SK-N-SH (cell line): ENCODE data around the gene UBE2E2. TPM values are rescaled to one million over a fixed set of nuclear protein-coding genes. Genes with fewer than 3 reads are reported as not detected.

Source experiments
- CTCF ChIA-PET: fragments of 300-600, 350-600 bp; formaldehyde crosslinking; extraction: SDS; loops from one replicate; lab custom pipeline; 2021; lab: Yijun Ruan, JAX
- POLR2A ChIA-PET: fragments of 350-600 bp; sonication (Branson Sonifier 250); formaldehyde crosslinking; extraction: SDS; loops from one replicate; lab custom pipeline; 2020; ENCODE audit warnings: antibody characterized with exemption, inconsistent platforms; lab: Yijun Ruan, JAX
- DNase-seq: peaks from one replicate; pipeline ENCODE4 v3.0.0; 2012
- H2AFZ ChIP-seq: fragments of 200-600 bp; sonication (generic); 2 replicates; pipeline ENCODE4 v1.8.1; 2016; ENCODE audit warnings: antibody characterized with exemption, mild to moderate bottlenecking, low read depth
- H3F3A ChIP-seq: fragments of 200-600 bp; sonication (generic); replicated peaks from 2 replicates; pipeline ENCODE3; 2016; ENCODE audit warnings: antibody characterized with exemption, mild to moderate bottlenecking; ENCODE audit not compliant: insufficient read depth
- H3K27ac ChIP-seq, 2 experiments: fragments of 200-500 bp in 1 of 2; fragments of 200-600 bp in 1 of 2; sonication (Bioruptor generic) in 1 of 2; sonication (generic), shearing (Covaris generic) in 1 of 2; 2 replicates each; pipeline versions ENCODE4 v1.5.1 to v1.6.1; 2014 to 2016; ENCODE audit warnings: low read depth in 2 of 2, inconsistent platforms in 1 of 2, low read length in 1 of 2, mild to moderate bottlenecking in 1 of 2, mixed read lengths in 1 of 2
- H3K27me3 ChIP-seq: fragments of 200-600 bp; sonication (generic), shearing (Covaris generic); 2 replicates; pipeline ENCODE4 v1.6.1; 2016; ENCODE audit warnings: mixed run types; ENCODE audit not compliant: insufficient read depth
- H3K36me3 ChIP-seq, 2 experiments: fragments of 200-500 bp in 1 of 2; fragments of 200-600 bp in 1 of 2; sonication (Bioruptor generic) in 1 of 2; sonication (generic) in 1 of 2; replicated peaks in 1 of 2; 2 replicates each; pipeline versions ENCODE3 to v1.5.1; 2014 to 2016; ENCODE audit warnings: low read length in 1 of 2, mild to moderate bottlenecking in 1 of 2; ENCODE audit not compliant: insufficient read depth in 2 of 2, control insufficient read depth in 1 of 2
- H3K4me1 ChIP-seq, 2 experiments: fragments of 200-500 bp in 1 of 2; fragments of 200-600 bp in 1 of 2; sonication (Bioruptor generic) in 1 of 2; sonication (generic), shearing (Covaris generic) in 1 of 2; 2 replicates each; pipeline versions ENCODE4 v1.5.1 to v1.6.1; 2014 to 2016; ENCODE audit warnings: low read depth in 1 of 2, low read length in 1 of 2, mixed run types in 1 of 2; ENCODE audit not compliant: insufficient read depth in 2 of 2, control insufficient read depth in 1 of 2
- H3K4me2 ChIP-seq: fragments of 200-600 bp; sonication (generic), shearing (Covaris generic); 2 replicates; pipeline ENCODE4 v1.6.1; 2017; ENCODE audit warnings: mixed run types
- H3K4me3 ChIP-seq, 2 experiments: fragments of 200-500 bp in 1 of 2; fragments of 200-600 bp in 1 of 2; sonication (Bioruptor generic) in 1 of 2; sonication (generic), shearing (Covaris generic) in 1 of 2; 2 replicates each; pipeline versions ENCODE4 v1.5.1 to v1.8.1; 2014 to 2016; ENCODE audit warnings: low read depth in 2 of 2, inconsistent platforms in 1 of 2, low read length in 1 of 2, mild to moderate bottlenecking in 1 of 2, mixed read lengths in 1 of 2, moderate library complexity in 1 of 2
- H3K79me2 ChIP-seq: fragments of 200-600 bp; sonication (generic); 2 replicates; pipeline ENCODE4 v1.8.1; 2017; ENCODE audit warnings: mild to moderate bottlenecking; ENCODE audit not compliant: insufficient read depth
- H3K9ac ChIP-seq: fragments of 200-600 bp; sonication (generic); 2 replicates; pipeline ENCODE4 v1.6.1; 2017; ENCODE audit warnings: mixed run types
- H3K9me2 ChIP-seq: fragments of 200-600 bp; sonication (generic); 2 replicates; pipeline ENCODE4 v1.6.1; 2017; ENCODE audit warnings: mixed run types
- H3K9me3 ChIP-seq: fragments of 200-600 bp; sonication (generic); 2 replicates; pipeline ENCODE4 v1.6.1; 2017; ENCODE audit warnings: mixed run types, mild to moderate bottlenecking, moderate library complexity
- H4K20me1 ChIP-seq: fragments of 200-600 bp; sonication (generic); 2 replicates; pipeline ENCODE4 v1.6.1; 2017; ENCODE audit warnings: mild to moderate bottlenecking, mixed run types; ENCODE audit not compliant: insufficient read depth
- CHD2 ChIP-seq: fragments of 150-350 bp; IDR thresholded peaks from 2 replicates; pipeline ENCODE4 v1.6.1; 2018; ENCODE audit warnings: low read length; ENCODE audit not compliant: partially characterized antibody
- ELF1 ChIP-seq: IDR thresholded peaks from 2 replicates; pipeline ENCODE4 v1.4.0; 2012
- EP300 ChIP-seq, 2 experiments: IDR thresholded peaks; 2 replicates each; pipeline versions ENCODE4 v1.4.0 to v1.6.1; 2012; ENCODE audit warnings: borderline replicate concordance in 1 of 2, low read depth in 1 of 2, low read length in 1 of 2
- EZH2phosphoT487 ChIP-seq: fragments of 200-600 bp; sonication (generic); IDR thresholded peaks from 2 replicates; pipeline ENCODE4 v1.6.1; 2017; ENCODE audit warnings: low read depth, mixed run types, mild to moderate bottlenecking, antibody characterized with exemption, moderate library complexity, borderline replicate concordance
- FOSL2 ChIP-seq: IDR thresholded peaks from 2 replicates; pipeline ENCODE4 v1.4.0; 2012; ENCODE audit warnings: low read depth, mild to moderate bottlenecking, moderate library complexity, borderline replicate concordance
- FOXJ3 ChIP-seq: sonication (generic); formaldehyde crosslinking; IDR thresholded peaks from 2 replicates; pipeline ENCODE4 v1.5.1; 2020; ENCODE audit warnings: mild to moderate bottlenecking, missing genetic modification reagents
- FOXM1 ChIP-seq: IDR thresholded peaks from 2 replicates; pipeline ENCODE4 v1.4.0; 2012; ENCODE audit warnings: low read depth, mild to moderate bottlenecking
- GABPA ChIP-seq: IDR thresholded peaks from 2 replicates; pipeline ENCODE4 v1.4.0; 2012; ENCODE audit warnings: low read depth, mild to moderate bottlenecking
- IRF3 ChIP-seq: fragments of 150-350 bp; IDR thresholded peaks from 2 replicates; pipeline ENCODE4 v1.6.1; 2016; ENCODE audit warnings: mild to moderate bottlenecking, low read depth, low read length
- JUND ChIP-seq: IDR thresholded peaks from 2 replicates; pipeline ENCODE4 v1.4.0; 2012
- MEF2A ChIP-seq: IDR thresholded peaks from 2 replicates; pipeline ENCODE4 v1.4.0; 2012; ENCODE audit warnings: low read depth, borderline replicate concordance
- MXI1 ChIP-seq: IDR thresholded peaks from 2 replicates; pipeline ENCODE4 v1.6.1; 2012; ENCODE audit warnings: mild to moderate bottlenecking, low read depth, low read length, improper control_type of control experiment
- NFIC ChIP-seq: IDR thresholded peaks from 2 replicates; pipeline ENCODE4 v1.4.0; 2012; ENCODE audit warnings: borderline replicate concordance
- NRF1 ChIP-seq: IDR thresholded peaks from 2 replicates; pipeline ENCODE4 v1.6.1; 2012; ENCODE audit warnings: low read depth, mild to moderate bottlenecking, low read length
- PBX3 ChIP-seq: IDR thresholded peaks from 2 replicates; pipeline ENCODE4; 2012
- POLR2AphosphoS5 ChIP-seq: IDR thresholded peaks from 2 replicates; pipeline ENCODE4 v1.6.1; 2012; ENCODE audit warnings: low read depth, low read length
- RCOR1 ChIP-seq: fragments of 150-350 bp; IDR thresholded peaks from 2 replicates; pipeline ENCODE4 v1.6.1; 2017; ENCODE audit warnings: antibody characterized with exemption, low read length
- REST ChIP-seq: IDR thresholded peaks from 2 replicates; pipeline ENCODE4 v1.6.1; 2012; ENCODE audit warnings: mild to moderate bottlenecking, low read depth, low read length, moderate library complexity
- RFX5 ChIP-seq: IDR thresholded peaks from 2 replicates; pipeline ENCODE4 v1.6.1; 2012; ENCODE audit warnings: mild to moderate bottlenecking, improper control_type of control experiment, low read length
- RXRA ChIP-seq: IDR thresholded peaks from 2 replicates; pipeline ENCODE4 v1.4.0; 2012; ENCODE audit warnings: low read depth, mild to moderate bottlenecking, borderline replicate concordance
- SIN3A ChIP-seq: IDR thresholded peaks from 2 replicates; pipeline ENCODE4 v1.6.1; 2012; ENCODE audit warnings: low read depth, mild to moderate bottlenecking, low read length, moderate library complexity, borderline replicate concordance
- TAF1 ChIP-seq: IDR thresholded peaks from 2 replicates; pipeline ENCODE4 v1.6.1; 2012; ENCODE audit warnings: low read depth, mild to moderate bottlenecking, low read length, moderate library complexity, borderline replicate concordance
- TCF12 ChIP-seq: IDR thresholded peaks from 2 replicates; pipeline ENCODE4 v1.4.0; 2012
- TEAD4 ChIP-seq: IDR thresholded peaks from 2 replicates; pipeline ENCODE4 v1.4.0; 2012; ENCODE audit warnings: mild to moderate bottlenecking, borderline replicate concordance; ENCODE audit not compliant: insufficient read depth
- USF1 ChIP-seq: IDR thresholded peaks from 2 replicates; pipeline ENCODE4 v1.4.0; 2012; ENCODE audit warnings: low read depth, borderline replicate concordance
- USF2 ChIP-seq: fragments of 150-350 bp; IDR thresholded peaks from 2 replicates; pipeline ENCODE4 v1.6.1; 2017; ENCODE audit warnings: antibody characterized with exemption, low read length, low read depth, borderline replicate concordance
- YY1 ChIP-seq: IDR thresholded peaks from 2 replicates; pipeline ENCODE4 v1.4.0; 2012; ENCODE audit warnings: low read depth, mild to moderate bottlenecking
- WGBS: methylation state at CpG from one replicate; pipeline ENCODE4 v1.1.6; 2017; ENCODE audit warnings: low lambda C conversion rate; 5-methylcytosine and 5-hydroxymethylcytosine counted together
- polyA plus RNA-seq, 3 experiments: library from polyadenylated mRNA; depleted of rRNA; stranded (reverse); fragments of >200 nt; gene quantifications; 2 replicates each; pipeline ENCODE4 v1.2.3, GENCODE V29; 2012

Gene UBE2E2
- polyA plus RNA-seq, 1 of the 3 experiments (the other 2 are of a cell fraction): 46.4 TPM

- no peaks in the 10 kb centered on the region for H3K9me3 ChIP-seq
- no peak overlapping the region for H3K4me2 ChIP-seq
- H3K27me3 ChIP-seq: no peaks in the 10 kb centered on the region
- H2AFZ ChIP-seq: no peak overlapping the region
- no peak overlapping the region for H3K27ac ChIP-seq
- POLR2A ChIA-PET: no interaction called here
- no peak overlapping the region for H3K4me3 ChIP-seq
- H3K9me2 ChIP-seq: no peaks in the 10 kb centered on the region
- H3F3A ChIP-seq: no peaks in the 10 kb centered on the region
- peaks cover 0 to 4% of the 10 kb centered on the region in 2 experiments; a peak in 2 of 4 replicates for H3K4me1 ChIP-seq
- H3K79me2 ChIP-seq: peaks cover 11% of the 10 kb centered on the region
- H3K36me3 ChIP-seq: no peaks in the 10 kb centered on the region
- CTCF ChIA-PET: interaction anchor here (1.0 to 1.2 kb wide), 2 partner anchors 10 kb away, joined by 3 read pairs; no protein-coding TSS in a partner anchor
- no peak overlapping the region for H3K9ac ChIP-seq
- 34% methylated on average over 3 of the region's 3 CpGs for WGBS
- H4K20me1 ChIP-seq: no peaks in the 10 kb centered on the region
- DNase-seq: no peak
- TF ChIP-seq IRF3 (no peak), NFIC (peak; percentile 77), FOXM1 (0 out of 2 replicates have a peak, but pooled peaks have one; percentile 23), PBX3 (peak; percentile 59), REST (no peak), FOSL2 (peak; percentile 74), SIN3A (no peak), NRF1 (no peak), TAF1 (no peak), RXRA (no peak), TEAD4 (peak; percentile 17; the same call in 1 of the 2 replicates), GABPA (no peak), YY1 (no peak), EP300 (IDR thresholded peaks at IDR 0.05; ENCODE audit: borderline replicate concordance in 1 of 2, low read depth in 1 of 2, low read length in 1 of 2) (peak in 1 of 2 experiments; percentile 58; a peak in 1 of 4 replicates), MXI1 (no peak), TCF12 (peak; percentile 86), EZH2phosphoT487 (no peak), RCOR1 (no peak), RFX5 (no peak), FOXJ3 (no peak), MEF2A (no peak), USF2 (no peak), USF1 (no peak), CHD2 (no peak), POLR2AphosphoS5 (peak; percentile 52; the same call in 1 of the 2 replicates), JUND (peak; percentile 78), ELF1 (0 out of 2 replicates have a peak, but pooled peaks have one; percentile 11)
These were observed 252.0 kb downstream of the UBE2E2 start for GRCh38 chr3:23455084-23455483.
